Measurements from ENCODE around the gene MCFD2.

MCFD2 gene

DNA sequence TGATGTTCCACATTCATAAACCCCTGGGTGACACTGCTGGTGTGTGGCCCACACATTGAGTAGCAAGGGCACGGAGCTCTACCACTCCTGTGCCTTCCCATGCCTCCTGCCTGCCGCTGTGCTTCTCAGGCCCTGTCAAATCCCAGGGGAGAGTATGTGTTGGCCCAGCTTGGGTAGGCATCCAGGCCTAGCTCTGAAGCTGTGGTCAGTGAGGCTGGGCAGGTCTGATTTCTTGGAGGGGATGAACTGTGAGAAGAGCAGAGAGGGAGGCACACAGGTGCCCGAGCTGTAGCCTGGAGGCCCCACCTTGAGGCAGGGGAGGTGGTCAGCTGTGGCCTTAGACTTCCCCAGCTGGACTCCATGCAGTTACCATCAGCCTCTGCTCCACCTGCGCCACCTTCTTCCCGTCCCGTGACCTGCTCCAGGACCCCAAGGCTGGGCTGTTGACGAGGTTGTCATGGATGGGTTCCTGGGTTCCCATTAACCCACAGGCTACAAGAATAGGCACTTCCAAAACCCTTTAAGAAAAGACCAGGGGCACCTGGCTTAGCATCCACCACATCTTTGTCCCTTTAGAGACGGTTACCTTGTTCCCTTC lies 23.6 kb downstream of the MCFD2 start:
- DNase-seq (ENCODE audit: low spot score), result no peak
- in situ Hi-C loops (cut with MboI; ENCODE audit: low pct_unique_long_range_greater_than_20kb, low sequenced_read_pairs, unreplicated experiment), result no loop called here
- TF ChIP-seq, protein P1, sequence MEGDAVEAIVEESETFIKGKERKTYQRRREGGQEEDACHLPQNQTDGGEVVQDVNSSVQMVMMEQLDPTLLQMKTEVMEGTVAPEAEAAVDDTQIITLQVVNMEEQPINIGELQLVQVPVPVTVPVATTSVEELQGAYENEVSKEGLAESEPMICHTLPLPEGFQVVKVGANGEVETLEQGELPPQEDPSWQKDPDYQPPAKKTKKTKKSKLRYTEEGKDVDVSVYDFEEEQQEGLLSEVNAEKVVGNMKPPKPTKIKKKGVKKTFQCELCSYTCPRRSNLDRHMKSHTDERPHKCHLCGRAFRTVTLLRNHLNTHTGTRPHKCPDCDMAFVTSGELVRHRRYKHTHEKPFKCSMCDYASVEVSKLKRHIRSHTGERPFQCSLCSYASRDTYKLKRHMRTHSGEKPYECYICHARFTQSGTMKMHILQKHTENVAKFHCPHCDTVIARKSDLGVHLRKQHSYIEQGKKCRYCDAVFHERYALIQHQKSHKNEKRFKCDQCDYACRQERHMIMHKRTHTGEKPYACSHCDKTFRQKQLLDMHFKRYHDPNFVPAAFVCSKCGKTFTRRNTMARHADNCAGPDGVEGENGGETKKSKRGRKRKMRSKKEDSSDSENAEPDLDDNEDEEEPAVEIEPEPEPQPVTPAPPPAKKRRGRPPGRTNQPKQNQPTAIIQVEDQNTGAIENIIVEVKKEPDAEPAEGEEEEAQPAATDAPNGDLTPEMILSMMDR (IDR thresholded peaks at IDR 0.05; ENCODE audit: extremely low read depth, insufficient read depth, missing control alignments), result no peak

DNA sequence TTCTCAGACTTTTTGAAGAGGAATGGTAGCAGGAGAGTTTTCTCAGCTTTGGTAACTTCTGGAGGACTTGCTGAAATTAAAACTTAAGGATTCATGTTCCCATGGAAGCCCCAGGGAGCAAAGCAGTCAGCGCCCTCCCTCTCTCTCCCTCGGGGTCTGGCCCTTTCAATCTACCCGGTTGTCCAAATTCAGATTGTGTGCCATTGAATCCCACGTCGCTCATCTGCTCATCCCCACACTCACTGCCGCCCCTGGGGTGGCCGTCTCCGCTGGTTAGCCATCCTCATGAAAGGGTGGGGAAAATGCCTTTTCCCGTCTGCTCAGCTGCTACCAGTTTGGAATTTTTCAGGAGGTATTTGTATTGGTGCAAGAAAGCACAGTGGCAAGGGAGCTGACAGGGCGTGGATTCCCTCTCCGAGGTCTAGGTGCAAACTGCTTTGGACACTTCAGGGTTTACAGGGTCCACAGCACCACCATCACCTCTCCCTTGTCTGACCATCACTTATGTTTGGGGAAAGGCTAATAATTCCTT lies 27.1 kb downstream of the MCFD2 start:
- TF ChIP-seq, protein P1 (IDR thresholded peaks at IDR 0.05; ENCODE audit: extremely low read depth, insufficient read depth, missing control alignments), result no peak
- in situ Hi-C loops (cut with MboI; ENCODE audit: low pct_unique_long_range_greater_than_20kb, low sequenced_read_pairs, unreplicated experiment), result no loop called here
- no peak for DNase-seq (ENCODE audit: low spot score)

DNA sequence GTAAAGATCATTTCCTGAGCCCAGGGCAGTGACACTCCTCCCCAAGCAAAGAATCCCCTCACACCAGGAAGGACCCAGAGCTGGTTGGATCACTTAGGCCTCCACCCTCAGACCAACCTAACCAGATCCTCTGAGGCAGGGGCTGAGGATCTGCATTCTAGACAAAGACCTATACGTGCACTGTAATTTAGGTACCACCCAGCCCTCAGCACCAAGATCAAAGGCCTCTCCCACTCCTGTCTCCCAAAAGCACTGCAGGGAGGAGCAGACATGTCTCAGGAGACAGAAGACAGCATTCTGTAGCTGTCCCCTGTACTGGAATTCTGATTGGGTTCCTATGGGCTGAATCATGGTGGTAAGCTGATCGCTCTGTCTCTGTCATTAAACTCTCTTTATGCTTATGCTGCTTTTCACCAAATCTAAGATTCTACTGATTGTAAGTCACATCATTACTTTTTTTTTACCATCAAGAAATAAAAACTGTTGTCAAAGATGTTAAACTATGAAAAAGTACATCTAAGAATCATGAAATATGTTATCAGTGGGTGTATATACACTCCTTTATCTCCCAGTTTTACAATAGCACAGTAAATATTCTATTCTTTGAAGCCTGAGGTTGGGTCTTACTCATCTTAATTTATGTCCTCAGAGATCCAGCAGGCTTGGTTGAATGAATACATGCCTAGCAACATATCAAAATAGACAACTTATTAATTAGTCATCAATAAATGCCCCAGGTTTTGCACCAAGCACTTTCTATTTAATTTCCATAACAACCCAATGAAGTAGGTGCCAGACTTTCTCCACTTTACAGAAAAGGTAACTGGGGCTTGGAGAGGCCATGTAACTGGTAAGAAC lies 28.3 kb downstream of the MCFD2 start:
- no peak for DNase-seq (ENCODE audit: low spot score)
- in situ Hi-C loops (cut with MboI; ENCODE audit: low pct_unique_long_range_greater_than_20kb, low sequenced_read_pairs, unreplicated experiment), result no loop called here

DNA sequence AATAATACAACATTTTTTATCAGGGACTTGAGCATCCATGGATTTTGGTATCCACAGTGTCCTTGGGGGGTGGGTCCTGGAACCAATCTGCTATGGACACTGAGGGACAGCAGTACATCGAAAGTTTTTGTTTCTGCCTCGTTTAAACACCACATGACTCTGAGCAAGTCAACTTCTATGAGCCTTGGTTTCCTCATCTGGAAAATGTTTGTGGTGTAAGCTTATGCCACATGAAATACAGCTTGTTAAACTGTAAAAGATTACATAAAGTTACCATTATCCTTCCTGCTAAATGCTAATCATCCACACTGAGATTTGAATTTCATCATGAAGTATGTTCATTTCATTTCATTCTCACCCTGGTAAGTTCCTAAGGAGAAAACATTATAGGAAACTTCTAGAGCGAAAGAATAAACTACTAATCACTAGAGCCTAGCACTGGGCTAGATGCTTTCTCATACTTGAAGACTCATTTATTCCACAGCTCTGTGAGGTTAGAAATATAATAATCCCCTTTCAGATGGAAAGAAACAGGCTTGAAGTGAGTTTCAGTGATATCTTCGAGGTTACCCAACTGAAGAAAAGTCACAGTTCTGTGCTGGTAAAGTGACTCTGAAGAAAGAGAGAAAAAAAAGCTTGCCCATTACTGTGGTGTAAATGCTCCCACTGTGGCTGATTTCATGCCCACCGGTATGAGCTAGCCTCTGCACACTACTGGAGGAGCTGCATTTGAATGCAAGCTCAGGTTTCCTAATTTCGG lies 29.2 kb downstream of the MCFD2 start:
- in situ Hi-C loops (cut with MboI; ENCODE audit: low pct_unique_long_range_greater_than_20kb, low sequenced_read_pairs, unreplicated experiment), result no loop called here
- TF ChIP-seq, protein P1 (IDR thresholded peaks at IDR 0.05; ENCODE audit: extremely low read depth, insufficient read depth, missing control alignments), result no peak
- no peak for DNase-seq (ENCODE audit: low spot score)

More for the DNA sequence above, 28.3 kb downstream of the MCFD2 start:
- TF ChIP-seq, protein P1 (IDR thresholded peaks at IDR 0.05; ENCODE audit: extremely low read depth, insufficient read depth, missing control alignments), result no peak

DNA sequence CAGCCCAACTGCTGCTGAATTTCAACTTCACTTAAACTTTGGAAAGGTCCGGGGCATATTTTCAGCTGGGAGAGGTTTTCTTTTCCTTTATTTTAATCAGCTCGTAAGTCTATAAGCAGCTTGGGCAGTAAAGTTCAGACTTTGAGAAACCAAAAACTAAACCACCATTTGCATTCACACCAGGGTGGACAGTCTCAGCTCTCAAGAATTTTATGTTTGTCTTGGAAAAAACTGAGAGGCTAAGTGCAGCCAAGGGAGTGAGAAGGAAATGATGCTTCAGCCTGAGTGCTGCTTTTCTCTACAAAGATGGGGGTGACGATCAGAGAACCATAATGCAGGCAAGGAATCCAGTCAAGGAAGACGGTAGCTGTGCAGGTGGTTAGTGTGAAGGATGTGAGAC lies 30.2 kb downstream of the MCFD2 start:
- no peak for DNase-seq (ENCODE audit: low spot score)
- in situ Hi-C loops (cut with MboI; ENCODE audit: low pct_unique_long_range_greater_than_20kb, low sequenced_read_pairs, unreplicated experiment), result no loop called here
- TF ChIP-seq, protein P1 (IDR thresholded peaks at IDR 0.05; ENCODE audit: extremely low read depth, insufficient read depth, missing control alignments), result no peak

DNA sequence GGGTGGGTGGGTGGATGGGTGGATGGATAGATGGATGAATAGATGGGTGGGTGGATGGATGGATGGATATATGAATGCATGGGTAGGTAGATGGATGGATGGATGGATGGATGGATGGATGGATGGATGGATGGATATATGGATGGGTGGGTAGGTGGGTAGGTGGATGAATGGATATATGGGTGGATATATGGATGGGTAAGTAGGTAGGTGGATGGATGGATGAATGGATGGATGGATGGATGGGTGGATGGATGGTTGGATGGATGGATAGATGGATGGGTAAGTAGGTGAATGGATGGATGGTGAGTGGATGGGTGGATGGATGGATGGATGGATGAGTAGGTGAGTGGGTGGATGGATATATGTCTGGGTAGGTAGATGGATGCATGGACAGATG lies 36.1 kb downstream of the MCFD2 start:
- TF ChIP-seq, protein P1 (IDR thresholded peaks at IDR 0.05; ENCODE audit: extremely low read depth, insufficient read depth, missing control alignments), result no peak
- DNase-seq (ENCODE audit: low spot score), result no peak
- in situ Hi-C loops (cut with MboI; ENCODE audit: low pct_unique_long_range_greater_than_20kb, low sequenced_read_pairs, unreplicated experiment), result no loop called here
